HCT116 (cell line): ENCODE results near the gene PLA2G10. TPM values are rescaled to one million over a fixed set of nuclear protein-coding genes. Genes with fewer than 3 reads are reported as not detected.

Source experiments
- ATAC-seq: fragments of 200-7000 bp; cut with Tn5 transposase; 2 replicates; pipeline ENCODE4 v1.9.1; 2020; ENCODE audit warnings: mild to moderate bottlenecking, moderate library complexity
- BruUV-seq: library from RNA; stranded (reverse); fragments of 400-500 nt; replicated peaks from 2 replicates; lab custom pipeline; 2021; lab: Mats Ljungman, UMichigan
- CTCF ChIA-PET: fragments of 300-600 bp; sonication (Branson Sonifier 250); formaldehyde crosslinking; loops from one replicate; lab custom pipeline; 2021; ENCODE audit warnings: antibody characterized with exemption; lab: Charles Lee
- POLR2A ChIA-PET: fragments of 300-600, 350-600 bp; sonication (Branson Sonifier 250); formaldehyde crosslinking; loops from one replicate; lab custom pipeline; 2021; ENCODE audit warnings: antibody characterized with exemption; lab: Charles Lee
- RAD21 ChIA-PET, 2 experiments: fragments of 300-600 bp; sonication (Branson Sonifier 250); formaldehyde crosslinking; loops; one replicate each; lab custom pipeline; 2023; ENCODE audit warnings: low total read pairs in 2 of 2; ENCODE audit not compliant: uncharacterized antibody in 2 of 2, unreplicated experiment in 2 of 2, low non-redundant PET in 1 of 2; lab: Charles Lee
- DNase-seq: peaks from one replicate; pipeline ENCODE4 v3.0.0-alpha.2; 2010; ENCODE audit warnings: low read depth, low spot score
- H2AFZ ChIP-seq: fragments of 200-600 bp; shearing (Covaris generic), sonication (generic); 2 replicates; pipeline ENCODE4 v1.6.1; 2017; ENCODE audit warnings: low read depth, mixed run types, mixed read lengths, antibody characterized with exemption, low read length; ENCODE audit not compliant: poor library complexity, severe bottlenecking
- H3K27ac ChIP-seq: 2 replicates; pipeline ENCODE4 v1.5.1; 2012; ENCODE audit warnings: low read depth, low read length
- H3K27me3 ChIP-seq: fragments of 200-600 bp; sonication (generic); 2 replicates; pipeline ENCODE4 v1.6.1; 2016; ENCODE audit warnings: mixed run types, low read length, mixed read lengths; ENCODE audit not compliant: insufficient read depth
- H3K36me3 ChIP-seq, 2 experiments: fragments of 200-500 bp in 1 of 2; fragments of 200-600 bp in 1 of 2; sonication (Bioruptor generic) in 1 of 2; sonication (generic) in 1 of 2; 2 replicates each; pipeline versions ENCODE4 v1.5.1 to v1.6.1; 2014 to 2016; ENCODE audit warnings: low read length in 2 of 2, inconsistent platforms in 1 of 2, mixed read lengths in 1 of 2, mixed run types in 1 of 2; ENCODE audit not compliant: insufficient read depth in 2 of 2, control insufficient read depth in 1 of 2
- H3K4me1 ChIP-seq, 2 experiments: fragments of 200-600 bp in 1 of 2; sonication (generic) in 1 of 2; 2 replicates each; pipeline versions ENCODE4 v1.5.1 to v1.6.1; 2012 to 2017; ENCODE audit warnings: low read length in 2 of 2, inconsistent platforms in 1 of 2, mild to moderate bottlenecking in 1 of 2, mixed read lengths in 1 of 2, mixed run types in 1 of 2, moderate library complexity in 1 of 2; ENCODE audit not compliant: insufficient read depth in 2 of 2, control insufficient read depth in 1 of 2
- H3K4me2 ChIP-seq: fragments of 200-600 bp; sonication (generic); 2 replicates; pipeline ENCODE4 v1.6.1; 2017; ENCODE audit warnings: mixed run types, low read length, mixed read lengths
- H3K4me3 ChIP-seq, 2 experiments: fragments of 200-600 bp in 1 of 2; sonication (generic) in 1 of 2; replicated peaks in 1 of 2; 2 replicates each; pipeline ENCODE4 v1.5.1; 2011 to 2016; ENCODE audit warnings: low read length in 2 of 2, control low read depth in 1 of 2, low read depth in 1 of 2, mild to moderate bottlenecking in 1 of 2, mixed read lengths in 1 of 2, mixed run types in 1 of 2
- H3K79me2 ChIP-seq: fragments of 200-600 bp; sonication (generic); 2 replicates; pipeline ENCODE4 v1.6.1; 2017; ENCODE audit warnings: mild to moderate bottlenecking, mixed run types, low read length, moderate library complexity, mixed read lengths; ENCODE audit not compliant: insufficient read depth
- H3K9ac ChIP-seq: fragments of 200-600 bp; sonication (generic); 2 replicates; pipeline ENCODE4 v1.6.1; 2016; ENCODE audit warnings: low read length, mixed read lengths
- H3K9me2 ChIP-seq: fragments of 200-600 bp; sonication (generic), shearing (Covaris generic); 2 replicates; pipeline ENCODE4 v1.6.1; 2017; ENCODE audit warnings: mixed run types, mild to moderate bottlenecking, moderate library complexity; ENCODE audit not compliant: insufficient read depth
- H3K9me3 ChIP-seq, 2 experiments: fragments of 200-500 bp in 1 of 2; fragments of 200-600 bp in 1 of 2; sonication (Bioruptor generic) in 1 of 2; sonication (generic) in 1 of 2; 2 replicates each; pipeline ENCODE4 v1.6.1; 2014 to 2017; ENCODE audit warnings: low read length in 2 of 2, mixed read lengths in 2 of 2, inconsistent platforms in 1 of 2, low read depth in 1 of 2, mild to moderate bottlenecking in 1 of 2, mixed run types in 1 of 2, moderate library complexity in 1 of 2; ENCODE audit not compliant: control insufficient read depth in 1 of 2, insufficient read depth in 1 of 2
- H4K20me1 ChIP-seq: fragments of 200-600 bp; sonication (generic), shearing (Covaris generic); 2 replicates; pipeline ENCODE4 v1.6.1; 2017; ENCODE audit warnings: mixed run types, mild to moderate bottlenecking, moderate library complexity; ENCODE audit not compliant: insufficient read depth
- CEBPB ChIP-seq: IDR thresholded peaks from 2 replicates; pipeline ENCODE4 v1.6.1; 2012; ENCODE audit warnings: low read depth
- ELF1 ChIP-seq: IDR thresholded peaks from 2 replicates; pipeline ENCODE4 v1.6.1; 2012; ENCODE audit warnings: low read depth, borderline replicate concordance
- FOSL1 ChIP-seq: IDR thresholded peaks from 2 replicates; pipeline ENCODE4 v1.6.1; 2012; ENCODE audit warnings: low read depth
- JUND ChIP-seq: IDR thresholded peaks from 2 replicates; pipeline ENCODE4 v1.6.1; 2012
- MAX ChIP-seq: IDR thresholded peaks from 2 replicates; pipeline ENCODE4 v1.6.1; 2012
- POLR2A ChIP-seq: IDR thresholded peaks from 2 replicates; pipeline ENCODE4 v1.7.0; 2011; ENCODE audit warnings: borderline replicate concordance; ENCODE audit not compliant: insufficient read depth, insufficient read length; ENCODE audit errors: extremely low read depth
- POLR2AphosphoS5 ChIP-seq: IDR thresholded peaks from 2 replicates; pipeline ENCODE4 v1.6.1; 2011; ENCODE audit warnings: mild to moderate bottlenecking, low read depth, low read length, moderate library complexity
- REST ChIP-seq: IDR thresholded peaks from 2 replicates; pipeline ENCODE4 v1.6.1; 2012; ENCODE audit warnings: low read depth
- SIN3A ChIP-seq: IDR thresholded peaks from 2 replicates; pipeline ENCODE4 v1.6.1; 2012; ENCODE audit warnings: low read depth
- SP1 ChIP-seq: IDR thresholded peaks from 2 replicates; pipeline ENCODE4 v1.6.1; 2012; ENCODE audit warnings: low read depth
- SRF ChIP-seq: IDR thresholded peaks from 2 replicates; pipeline ENCODE4 v1.6.1; 2012; ENCODE audit warnings: low read depth
- YY1 ChIP-seq: IDR thresholded peaks from 2 replicates; pipeline ENCODE4 v1.6.1; 2011; ENCODE audit warnings: low read length, low read depth, moderate library complexity, mild to moderate bottlenecking; ENCODE audit not compliant: insufficient replicate concordance; ENCODE audit errors: extremely low read depth
- ZFX ChIP-seq: fragments of 450-650 bp; IDR thresholded peaks from 2 replicates; pipeline ENCODE4 v1.6.1; 2017
- ZNF274 ChIP-seq: fragments of 200-500 bp; sonication (Bioruptor generic); IDR thresholded peaks from 2 replicates; pipeline ENCODE4 v1.6.1; 2014; ENCODE audit warnings: mild to moderate bottlenecking, low read depth, low read length, inconsistent platforms
- intact Hi-C: fragments of 100-400 bp; cut with micrococcal nuclease; formaldehyde crosslinking; loops from 2 replicates; pipeline ENCODE4 v1.10.0; 2022
- total RNA-seq: library from RNA; stranded (reverse); gene quantifications from one replicate; pipeline ENCODE4 v1.2.1, GENCODE V29; 2021; ENCODE audit not compliant: unreplicated experiment

PLA2G10 gene
- total RNA-seq, 1 experiment from 2014 or later: not detected

GRCh38 chr16:14634389-14634725 lies 59.8 kb downstream of the PLA2G10 start (continued):
- TF ChIP-seq REST (no peak), ZNF274 (no peak), MAX (no peak), POLR2A (no peak)

- Histone ChIP-seq H3K27me3 (no peaks in the 10 kb centered on the region), H3K36me3 (peaks cover 2 to 3% of the 10 kb centered on the region in 2 experiments), H4K20me1 (peaks cover 9% of the 10 kb centered on the region; the same call in 1 of the 2 replicates), H3K4me1 (peaks cover 25 to 38% of the 10 kb centered on the region in 2 experiments), H3K27ac (peak within 1 kb of the TSS; percentile 89), H3K9me2 (no peaks in the 10 kb centered on the region)
- peak; percentile 76 for ATAC-seq
- peak; percentile 89 for DNase-seq
- RAD21 ChIA-PET: no interaction called here
- POLR2A ChIA-PET: interaction anchor here (1.2 kb wide), 1 partner anchor 10 kb away, joined by 7 read pairs; no protein-coding TSS in a partner anchor
- intact Hi-C loops: loop anchor here (5.0 kb wide), 1 partner anchor 331 kb away; no protein-coding TSS in a partner anchor
- peak; percentile 78 for TF ChIP-seq MAX
- TF ChIP-seq FOSL1: no peak
- peak; percentile 86 for TF ChIP-seq SIN3A
- peak; percentile 60 for TF ChIP-seq SP1
- TF ChIP-seq ZFX: peak; percentile 87
- no peak for TF ChIP-seq SRF
- TF ChIP-seq POLR2AphosphoS5: peak; percentile 100
- peak; percentile 16 for TF ChIP-seq YY1
- TF ChIP-seq ELF1: peak; percentile 62; the same call in 1 of the 2 replicates
- TF ChIP-seq CEBPB: no peak
- no peak for TF ChIP-seq JUND
- TF ChIP-seq, all 23 proteins: peak for 7
- CTCF ChIA-PET: no interaction called here
- H3K4me3 ChIP-seq: peak within 1 kb of the TSS; percentile 75 to 97
- H3K4me2 ChIP-seq: peak within 1 kb of the TSS; percentile 81
- BruUV-seq: TSS peak; percentile 68
- peak within 1 kb of the TSS; percentile 98 for H3K9ac ChIP-seq
- no peak within 1 kb of the TSS for H2AFZ ChIP-seq
- no peaks in the 10 kb centered on the region for H3K9me3 ChIP-seq
- H3K79me2 ChIP-seq: peaks cover 71% of the 10 kb centered on the region
Measured at GRCh38 chr16:14632693-14633569, 61.2 kb downstream of the PLA2G10 start, which contains the start of gene BFAR. TSS of gene BFAR (plus strand) at chr16:14632951. CDS start at chr16:14644347, 11,396 bp downstream.
